Keratinocyte (primary cell): ENCODE results near the gene FAM193B.

Experiments
- EZH2 ChIP-seq: IDR thresholded peaks from one replicate; pipeline ENCODE4 v1.6.1; 2012; ENCODE audit warnings: inconsistent platforms, mild to moderate bottlenecking, low read length, moderate library complexity
- TF ChIP-seq, protein P1 (sequence below), 3 experiments: IDR thresholded peaks in 1 of 3; conservative IDR thresholded peaks in 1 of 3; optimal IDR thresholded peaks in 1 of 3; 2 replicates in 2 of 3; 3 replicates in 1 of 3; pipeline versions ENCODE3 to v1.5.1; 2011; ENCODE audit warnings: low read length in 3 of 3, mild to moderate bottlenecking in 3 of 3, moderate library complexity in 2 of 3, control low read depth in 1 of 3, inconsistent platforms in 1 of 3; ENCODE audit not compliant: insufficient read depth in 2 of 3; ENCODE audit errors: extremely low read depth in 1 of 3

DNA sequence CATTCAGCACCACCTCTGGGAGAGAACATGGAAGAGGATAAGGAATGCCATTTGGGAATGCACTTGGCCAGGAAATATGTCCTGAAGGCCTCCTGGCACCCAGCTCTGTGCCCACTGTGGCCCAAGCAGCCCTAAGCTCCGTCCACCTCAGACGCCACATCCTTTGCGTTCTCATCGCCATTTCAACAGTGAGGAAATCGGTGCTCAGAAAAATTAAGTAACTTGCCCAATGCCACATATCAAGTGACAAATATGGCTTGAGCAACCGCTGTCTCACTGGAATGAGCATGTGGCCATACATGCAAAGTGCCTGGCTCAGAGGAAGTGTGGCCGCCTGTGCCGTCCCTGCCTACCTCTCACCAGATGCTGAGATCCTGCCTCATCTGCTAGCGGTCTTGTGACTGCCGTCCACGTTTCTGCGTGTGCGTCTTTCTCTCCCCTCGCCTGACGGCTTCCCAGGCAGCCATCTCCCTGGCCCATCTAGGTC is 43.8 kb downstream of the FAM193B start:
- TF ChIP-seq, protein P1, sequence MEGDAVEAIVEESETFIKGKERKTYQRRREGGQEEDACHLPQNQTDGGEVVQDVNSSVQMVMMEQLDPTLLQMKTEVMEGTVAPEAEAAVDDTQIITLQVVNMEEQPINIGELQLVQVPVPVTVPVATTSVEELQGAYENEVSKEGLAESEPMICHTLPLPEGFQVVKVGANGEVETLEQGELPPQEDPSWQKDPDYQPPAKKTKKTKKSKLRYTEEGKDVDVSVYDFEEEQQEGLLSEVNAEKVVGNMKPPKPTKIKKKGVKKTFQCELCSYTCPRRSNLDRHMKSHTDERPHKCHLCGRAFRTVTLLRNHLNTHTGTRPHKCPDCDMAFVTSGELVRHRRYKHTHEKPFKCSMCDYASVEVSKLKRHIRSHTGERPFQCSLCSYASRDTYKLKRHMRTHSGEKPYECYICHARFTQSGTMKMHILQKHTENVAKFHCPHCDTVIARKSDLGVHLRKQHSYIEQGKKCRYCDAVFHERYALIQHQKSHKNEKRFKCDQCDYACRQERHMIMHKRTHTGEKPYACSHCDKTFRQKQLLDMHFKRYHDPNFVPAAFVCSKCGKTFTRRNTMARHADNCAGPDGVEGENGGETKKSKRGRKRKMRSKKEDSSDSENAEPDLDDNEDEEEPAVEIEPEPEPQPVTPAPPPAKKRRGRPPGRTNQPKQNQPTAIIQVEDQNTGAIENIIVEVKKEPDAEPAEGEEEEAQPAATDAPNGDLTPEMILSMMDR (optimal IDR thresholded peaks at IDR 0.05 in 1 of 3, IDR thresholded peaks at IDR 0.05 in 1 of 3, conservative IDR thresholded peaks at IDR 0.05 in 1 of 3; ENCODE audit: extremely low read depth in 1 of 3, insufficient read depth in 2 of 3, low read length in 3 of 3) = no peak
- no peak for TF ChIP-seq EZH2
